AG04449 (cell line): Measurements from ENCODE around the gene GPS1.

Experiments
- CTCF ChIA-PET: fragments of 350-600 bp; formaldehyde crosslinking; extraction: SDS; loops from one replicate; lab custom pipeline; 2021; ENCODE audit warnings: antibody characterized with exemption; lab: Yijun Ruan, JAX
- POLR2A ChIA-PET: fragments of 400-600, 350-600 bp; formaldehyde crosslinking; extraction: SDS; loops from one replicate; lab custom pipeline; 2020; ENCODE audit warnings: antibody characterized with exemption, inconsistent platforms; lab: Yijun Ruan, JAX
- DNase-seq: peaks from one replicate; pipeline ENCODE4 v3.0.0-alpha.2; 2010; ENCODE audit warnings: low read depth, low spot score
- H3K4me3 ChIP-seq: 2 replicates; pipeline ENCODE4 v1.5.1; 2011; ENCODE audit warnings: low read depth, mild to moderate bottlenecking, control low read depth, low read length
- CTCF ChIP-seq: IDR thresholded peaks from one replicate; pipeline ENCODE4 v1.5.1; 2011; ENCODE audit warnings: mild to moderate bottlenecking, moderate library complexity, low read length, control low read depth, inconsistent platforms; ENCODE audit not compliant: insufficient read depth; ENCODE audit errors: missing control alignments

GPS1 gene

GRCh38 chr17:82097184-82097918 lies 45.7 kb downstream of the GPS1 start:
- DNase-seq, result no peak
- peak overlapping the region; percentile 70 for H3K4me3 ChIP-seq
- no peak for TF ChIP-seq CTCF
- ChIA-PET POLR2A (interaction anchor here (0.7 to 1.8 kb wide), 8 partner anchors 9 to 132 kb away, joined by 3 to 6 read pairs (median 4); partner anchors contain the start of genes DCXR and SLC16A3), CTCF (no interaction called here)

- ChIA-PET POLR2A (interaction anchor here (0.7 to 1.8 kb wide), 12 partner anchors 9 to 144 kb away, joined by 3 to 6 read pairs (median 4); partner anchors contain the start of gene DCXR), CTCF (no interaction called here)
- TF ChIP-seq CTCF, result no peak
- no peak for DNase-seq
- H3K4me3 ChIP-seq, result peak overlapping the region; percentile 70
These were observed 46.1 kb downstream of the GPS1 start for GRCh38 chr17:82097919-82098168.

DNA sequence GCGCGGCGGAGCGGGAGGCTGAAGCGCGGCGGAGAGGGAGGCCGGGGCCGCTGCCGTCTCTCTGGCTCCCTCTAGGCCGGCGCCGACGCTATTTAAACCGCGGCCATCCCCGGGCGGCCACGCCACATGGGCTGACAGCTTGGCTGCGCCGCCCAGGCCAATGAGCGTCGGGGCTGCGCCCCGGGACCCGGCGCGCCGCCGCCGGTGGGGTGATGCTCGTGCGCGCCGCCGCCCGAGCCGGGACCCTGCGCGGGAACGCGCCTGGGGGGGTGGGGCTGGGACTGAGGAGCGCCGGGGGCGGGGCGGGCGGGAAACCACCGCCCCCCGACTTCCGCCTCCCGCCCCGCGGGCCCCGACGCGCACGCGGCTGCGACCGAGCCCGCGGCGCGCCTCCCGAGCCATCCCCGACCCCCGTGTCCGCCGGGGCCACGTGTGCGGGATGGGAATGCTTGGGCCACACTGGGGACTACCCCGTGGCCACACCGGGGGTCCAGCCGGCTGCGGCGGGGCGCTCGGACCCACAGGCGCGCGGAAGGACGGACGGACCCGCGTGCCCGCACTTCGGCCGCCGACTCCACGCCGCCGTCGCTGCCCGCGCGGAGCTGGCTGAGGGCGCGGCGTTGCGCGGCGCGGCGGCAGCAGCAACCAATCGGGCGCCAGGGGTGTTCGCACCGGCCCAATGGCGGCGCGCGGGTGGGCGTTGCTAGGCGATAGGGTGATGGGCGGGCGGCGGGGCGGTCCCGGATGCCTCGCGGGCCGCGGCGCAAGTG lies 46.7 kb downstream of the GPS1 start, which contains the start of gene FASN:
FASN (minus strand) TSS at position 68 of the 770 bp plus-strand sequence. CDS start 1,791 bp downstream, outside the sequence.
- CTCF ChIA-PET, result interaction anchor here (1.0 kb wide), 2 partner anchors 60 to 68 kb away, joined by 5 to 8 read pairs; partner anchors contain the start of gene DCXR
- peak within 1 kb of the TSS; percentile 70 for H3K4me3 ChIP-seq
- TF ChIP-seq CTCF, result peak; percentile 76
- peak; percentile 42 for DNase-seq
- POLR2A ChIA-PET, result interaction anchor here (0.7 to 1.8 kb wide), 14 partner anchors 8 to 143 kb away, joined by 3 to 6 read pairs (median 3); partner anchors contain the start of gene DCXR

GRCh38 chr17:82098939-82099763 lies 47.5 kb downstream of the GPS1 start:
- TF ChIP-seq CTCF, result no peak
- CTCF ChIA-PET, result interaction anchor here (1.0 kb wide), 2 partner anchors 61 to 69 kb away, joined by 5 to 8 read pairs; partner anchors contain the start of gene DCXR
- POLR2A ChIA-PET, result interaction anchor here (0.7 to 1.8 kb wide), 10 partner anchors 8 to 143 kb away, joined by 3 to 6 read pairs (median 4); partner anchors contain the start of gene DCXR
- H3K4me3 ChIP-seq, result peak overlapping the region; percentile 61
- no peak for DNase-seq

GRCh38 chr17:82100502-82101298 lies 49.0 kb downstream of the GPS1 start:
- POLR2A ChIA-PET, result interaction anchor here (0.6 kb wide), 1 partner anchor 51 kb away, joined by 3 read pairs; no protein-coding TSS in a partner anchor
- TF ChIP-seq CTCF, result no peak
- CTCF ChIA-PET, result no interaction called here
- no peak for DNase-seq
- no peak overlapping the region for H3K4me3 ChIP-seq
